HL-60 (cell line): ENCODE results near the gene DIAPH2.

Experiments
- DNase-seq, 2 experiments: peaks; one replicate each; pipeline ENCODE4 v3.0.0-alpha.2; 2010 to 2020; ENCODE audit warnings: low read depth in 1 of 2, low spot score in 1 of 2
- H3K27ac ChIP-seq: fragments of 250-450 bp; sonication (Bioruptor Pico); replicated peaks from 2 replicates; pipeline ENCODE4 v1.5.1; 2020; ENCODE audit warnings: mild to moderate bottlenecking, moderate library complexity
- H3K27me3 ChIP-seq: fragments of 250-450 bp; sonication (Bioruptor Pico); 2 replicates; pipeline ENCODE4 v1.5.1; 2021; ENCODE audit warnings: mild to moderate bottlenecking, moderate library complexity; ENCODE audit not compliant: insufficient read depth, poor library complexity, severe bottlenecking
- H3K4me3 ChIP-seq: replicated peaks from 2 replicates; pipeline ENCODE4 v1.5.1; 2011; ENCODE audit warnings: mild to moderate bottlenecking, control low read depth, low read length; ENCODE audit not compliant: insufficient read depth
- GABPA ChIP-seq: IDR thresholded peaks from 2 replicates; pipeline ENCODE4 v1.6.1; 2012; ENCODE audit warnings: low read depth
- POLR2AphosphoS5 ChIP-seq: IDR thresholded peaks from 2 replicates; pipeline ENCODE4 v1.6.1; 2012; ENCODE audit warnings: low read depth
- SPI1 ChIP-seq: IDR thresholded peaks from 2 replicates; pipeline ENCODE4 v1.6.1; 2012; ENCODE audit warnings: low read depth, mild to moderate bottlenecking, borderline replicate concordance
- TF ChIP-seq, protein P1 (sequence below): IDR thresholded peaks from 2 replicates; pipeline ENCODE4 v1.6.1; 2012; ENCODE audit warnings: low read depth; ENCODE audit not compliant: insufficient replicate concordance
- TF ChIP-seq, protein P2 (sequence below): IDR thresholded peaks from one replicate; pipeline ENCODE4 v1.5.1; 2011; ENCODE audit warnings: low read length, control low read depth, inconsistent platforms; ENCODE audit not compliant: insufficient read depth

The DIAPH2 gene

DNA sequence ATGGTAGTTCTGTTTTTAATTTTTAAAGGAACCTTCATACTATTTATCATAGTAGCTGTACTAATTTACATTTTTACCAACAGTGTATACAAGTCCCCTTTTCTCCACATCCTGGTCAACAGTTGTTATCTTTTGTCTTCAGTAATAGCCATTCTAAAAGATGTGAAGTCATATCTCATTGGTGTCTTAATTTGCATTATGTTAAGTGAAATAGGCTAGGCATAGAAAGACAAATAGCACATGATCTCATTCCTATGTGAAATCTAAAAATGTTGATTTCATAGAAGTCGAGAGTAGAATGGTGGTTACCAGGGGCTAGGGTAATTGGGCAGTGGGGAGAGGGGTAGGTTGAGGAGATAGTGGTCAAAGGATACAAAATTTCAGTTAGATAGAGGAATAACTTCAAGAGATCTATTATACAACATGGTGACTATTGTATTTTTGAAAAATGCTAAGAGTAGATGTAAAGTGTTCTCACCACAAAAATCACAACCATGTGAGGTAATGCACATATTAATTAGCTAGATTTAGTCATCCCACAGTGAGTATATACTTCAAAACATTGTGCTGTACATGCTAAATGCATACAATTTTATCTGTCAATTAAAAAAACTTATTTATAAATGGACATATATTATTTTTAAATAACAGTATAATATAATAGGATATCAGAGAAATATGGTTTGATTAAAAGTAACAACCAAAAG is 58.9 kb downstream of the DIAPH2 start:
- no peak for DNase-seq
- Histone ChIP-seq H3K27me3 (no peaks in the 10 kb centered on the region), H3K27ac (no peak overlapping the region), H3K4me3 (no peak overlapping the region)
- TF ChIP-seq, protein P1, sequence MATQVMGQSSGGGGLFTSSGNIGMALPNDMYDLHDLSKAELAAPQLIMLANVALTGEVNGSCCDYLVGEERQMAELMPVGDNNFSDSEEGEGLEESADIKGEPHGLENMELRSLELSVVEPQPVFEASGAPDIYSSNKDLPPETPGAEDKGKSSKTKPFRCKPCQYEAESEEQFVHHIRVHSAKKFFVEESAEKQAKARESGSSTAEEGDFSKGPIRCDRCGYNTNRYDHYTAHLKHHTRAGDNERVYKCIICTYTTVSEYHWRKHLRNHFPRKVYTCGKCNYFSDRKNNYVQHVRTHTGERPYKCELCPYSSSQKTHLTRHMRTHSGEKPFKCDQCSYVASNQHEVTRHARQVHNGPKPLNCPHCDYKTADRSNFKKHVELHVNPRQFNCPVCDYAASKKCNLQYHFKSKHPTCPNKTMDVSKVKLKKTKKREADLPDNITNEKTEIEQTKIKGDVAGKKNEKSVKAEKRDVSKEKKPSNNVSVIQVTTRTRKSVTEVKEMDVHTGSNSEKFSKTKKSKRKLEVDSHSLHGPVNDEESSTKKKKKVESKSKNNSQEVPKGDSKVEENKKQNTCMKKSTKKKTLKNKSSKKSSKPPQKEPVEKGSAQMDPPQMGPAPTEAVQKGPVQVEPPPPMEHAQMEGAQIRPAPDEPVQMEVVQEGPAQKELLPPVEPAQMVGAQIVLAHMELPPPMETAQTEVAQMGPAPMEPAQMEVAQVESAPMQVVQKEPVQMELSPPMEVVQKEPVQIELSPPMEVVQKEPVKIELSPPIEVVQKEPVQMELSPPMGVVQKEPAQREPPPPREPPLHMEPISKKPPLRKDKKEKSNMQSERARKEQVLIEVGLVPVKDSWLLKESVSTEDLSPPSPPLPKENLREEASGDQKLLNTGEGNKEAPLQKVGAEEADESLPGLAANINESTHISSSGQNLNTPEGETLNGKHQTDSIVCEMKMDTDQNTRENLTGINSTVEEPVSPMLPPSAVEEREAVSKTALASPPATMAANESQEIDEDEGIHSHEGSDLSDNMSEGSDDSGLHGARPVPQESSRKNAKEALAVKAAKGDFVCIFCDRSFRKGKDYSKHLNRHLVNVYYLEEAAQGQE: no peak
- TF ChIP-seq SPI1 (no peak), GABPA (no peak), POLR2AphosphoS5 (no peak)
- TF ChIP-seq, protein P2, sequence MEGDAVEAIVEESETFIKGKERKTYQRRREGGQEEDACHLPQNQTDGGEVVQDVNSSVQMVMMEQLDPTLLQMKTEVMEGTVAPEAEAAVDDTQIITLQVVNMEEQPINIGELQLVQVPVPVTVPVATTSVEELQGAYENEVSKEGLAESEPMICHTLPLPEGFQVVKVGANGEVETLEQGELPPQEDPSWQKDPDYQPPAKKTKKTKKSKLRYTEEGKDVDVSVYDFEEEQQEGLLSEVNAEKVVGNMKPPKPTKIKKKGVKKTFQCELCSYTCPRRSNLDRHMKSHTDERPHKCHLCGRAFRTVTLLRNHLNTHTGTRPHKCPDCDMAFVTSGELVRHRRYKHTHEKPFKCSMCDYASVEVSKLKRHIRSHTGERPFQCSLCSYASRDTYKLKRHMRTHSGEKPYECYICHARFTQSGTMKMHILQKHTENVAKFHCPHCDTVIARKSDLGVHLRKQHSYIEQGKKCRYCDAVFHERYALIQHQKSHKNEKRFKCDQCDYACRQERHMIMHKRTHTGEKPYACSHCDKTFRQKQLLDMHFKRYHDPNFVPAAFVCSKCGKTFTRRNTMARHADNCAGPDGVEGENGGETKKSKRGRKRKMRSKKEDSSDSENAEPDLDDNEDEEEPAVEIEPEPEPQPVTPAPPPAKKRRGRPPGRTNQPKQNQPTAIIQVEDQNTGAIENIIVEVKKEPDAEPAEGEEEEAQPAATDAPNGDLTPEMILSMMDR: no peak

DNA sequence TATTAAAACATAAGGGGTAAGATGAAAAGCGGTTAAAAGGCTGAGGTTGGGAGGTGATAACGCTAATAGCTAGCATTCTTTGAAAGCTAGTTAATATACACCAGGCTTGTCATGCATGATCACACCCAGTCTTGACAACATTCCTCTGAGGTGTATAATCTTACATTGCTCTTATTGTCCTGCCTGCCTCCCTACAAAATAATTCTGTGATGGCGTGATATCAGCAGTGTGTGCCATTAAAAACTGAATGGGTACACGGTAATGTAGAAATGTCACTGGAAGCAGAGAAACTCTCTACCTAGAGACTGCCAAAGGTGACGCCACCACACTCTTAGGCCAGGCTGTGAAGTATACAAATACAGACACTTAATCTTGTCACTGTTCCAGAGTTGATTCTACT is 68.1 kb downstream of the DIAPH2 start:
- Histone ChIP-seq H3K27ac (no peak overlapping the region), H3K27me3 (no peaks in the 10 kb centered on the region), H3K4me3 (no peak overlapping the region)
- TF ChIP-seq GABPA (no peak), POLR2AphosphoS5 (no peak), SPI1 (no peak)
- TF ChIP-seq, protein P1: no peak
- TF ChIP-seq, protein P2: no peak
- no peak for DNase-seq

DNA sequence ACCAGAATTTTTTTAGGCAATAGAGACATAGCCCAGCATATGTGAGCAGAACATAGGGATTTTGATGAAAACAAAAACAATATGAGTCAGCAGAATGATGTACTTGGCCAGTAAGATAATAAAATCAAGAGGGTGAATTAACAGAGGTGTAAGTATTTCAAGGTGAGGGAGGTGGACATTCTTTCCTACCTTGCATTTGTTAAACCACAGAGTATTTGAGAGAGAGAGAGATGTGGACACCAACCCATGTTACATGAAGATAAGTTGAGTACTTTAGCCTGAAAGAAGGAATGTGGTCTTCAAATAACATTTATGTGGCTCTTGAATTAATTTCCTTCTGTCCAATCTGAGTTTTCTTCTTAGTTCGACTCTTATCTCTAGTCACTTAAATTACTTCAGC is 68.6 kb downstream of the DIAPH2 start:
- H3K27me3 ChIP-seq: no peaks in the 10 kb centered on the region
- H3K27ac ChIP-seq: no peak overlapping the region
- DNase-seq: no peak
- no peak overlapping the region for H3K4me3 ChIP-seq
- TF ChIP-seq, protein P1: no peak
- TF ChIP-seq, protein P2: no peak
- no peak for TF ChIP-seq GABPA
- TF ChIP-seq SPI1: no peak
- TF ChIP-seq POLR2AphosphoS5: no peak
